Astrocyte (in vitro differentiated cells and primary cell): ENCODE results near the gene PPP1R14D. TPM values are rescaled to one million over a fixed set of nuclear protein-coding genes. Genes with fewer than 3 reads are reported as not detected.

Experiments used
- DNase-seq: peaks from one replicate; pipeline ENCODE4 v3.0.0-alpha.2; 2010; ENCODE audit warnings: low read depth
- FAIRE-seq: peaks from 2 replicates; lab custom pipeline; 2011; peaks lifted over from hg19 to GRCh38; lab: Jason Lieb, UNC
- H2AFZ ChIP-seq: 2 replicates; pipeline ENCODE4 v1.6.0; 2012; ENCODE audit warnings: low read depth, low read length, inconsistent platforms
- H3K27ac ChIP-seq: 2 replicates; pipeline ENCODE4 v1.5.1; 2011; ENCODE audit warnings: low read depth, low read length, inconsistent platforms
- H3K27me3 ChIP-seq: 2 replicates; pipeline ENCODE4 v1.6.0; 2011; ENCODE audit warnings: low read length, inconsistent platforms; ENCODE audit not compliant: insufficient read depth
- H3K36me3 ChIP-seq: 2 replicates; pipeline ENCODE4 v1.5.1; 2011; ENCODE audit warnings: low read length, inconsistent platforms; ENCODE audit not compliant: insufficient read depth
- H3K4me1 ChIP-seq: 2 replicates; pipeline ENCODE4 v1.5.1; 2011; ENCODE audit warnings: low read length, inconsistent platforms; ENCODE audit not compliant: insufficient read depth
- H3K4me2 ChIP-seq: 2 replicates; pipeline ENCODE4 v1.6.0; 2012; ENCODE audit warnings: low read length, inconsistent platforms
- H3K4me3 ChIP-seq: 2 replicates; pipeline ENCODE4 v1.5.1; 2011; ENCODE audit warnings: low read depth, mild to moderate bottlenecking, low read length, inconsistent platforms; ENCODE audit not compliant: insufficient read depth
- H3K79me2 ChIP-seq: 2 replicates; pipeline ENCODE4 v1.6.0; 2012; ENCODE audit warnings: mild to moderate bottlenecking, low read length, inconsistent platforms; ENCODE audit not compliant: insufficient read depth
- H3K9ac ChIP-seq: 2 replicates; pipeline ENCODE4 v1.6.0; 2012; ENCODE audit warnings: mild to moderate bottlenecking, low read length, inconsistent platforms
- H3K9me3 ChIP-seq: 2 replicates; pipeline ENCODE4 v1.5.1; 2012; ENCODE audit warnings: low read depth, mild to moderate bottlenecking, low read length, inconsistent platforms; ENCODE audit not compliant: insufficient read depth
- H4K20me1 ChIP-seq: 2 replicates; pipeline ENCODE4 v1.6.0; 2012; ENCODE audit warnings: low read length, inconsistent platforms; ENCODE audit not compliant: insufficient read depth
- H3K27ac Mint-ChIP-seq: one replicate; pipeline ENCODE4 v1.8.0; 2021; ENCODE audit warnings: mild to moderate bottlenecking, mixed read lengths; ENCODE audit not compliant: unreplicated experiment
- H3K27me3 Mint-ChIP-seq: one replicate; pipeline ENCODE4 v1.8.0; 2021; ENCODE audit warnings: low read depth, mixed read lengths; ENCODE audit not compliant: unreplicated experiment
- H3K36me3 Mint-ChIP-seq: one replicate; pipeline ENCODE4 v1.8.0; 2021; ENCODE audit warnings: low read depth, mixed read lengths; ENCODE audit not compliant: unreplicated experiment
- H3K4me1 Mint-ChIP-seq: one replicate; pipeline ENCODE4 v1.8.0; 2021; ENCODE audit warnings: low read depth, mixed read lengths; ENCODE audit not compliant: unreplicated experiment
- H3K4me3 Mint-ChIP-seq: one replicate; pipeline ENCODE4 v1.8.0; 2021; ENCODE audit warnings: mild to moderate bottlenecking, moderate library complexity, mixed read lengths; ENCODE audit not compliant: unreplicated experiment
- H3K9me3 Mint-ChIP-seq: one replicate; pipeline ENCODE4 v1.8.0; 2021; ENCODE audit warnings: mild to moderate bottlenecking, mixed read lengths; ENCODE audit not compliant: unreplicated experiment
- EZH2 ChIP-seq: IDR thresholded peaks from 2 replicates; pipeline ENCODE4 v1.6.1; 2012; ENCODE audit warnings: mild to moderate bottlenecking, low read length, inconsistent platforms; ENCODE audit not compliant: insufficient read depth
- total RNA-seq: library from RNA; stranded (reverse); gene quantifications from 2 replicates; pipeline ENCODE4 v1.2.1, GENCODE V29; 2021
- TF ChIP-seq, protein P1 (sequence below): IDR thresholded peaks from 2 replicates; pipeline ENCODE4 v1.5.1; 2011; ENCODE audit warnings: low read depth, mild to moderate bottlenecking, inconsistent platforms, low read length, moderate library complexity; ENCODE audit not compliant: insufficient read depth

PPP1R14D gene
- total RNA-seq, 1 donor from 2014 or later: not detected

DNA sequence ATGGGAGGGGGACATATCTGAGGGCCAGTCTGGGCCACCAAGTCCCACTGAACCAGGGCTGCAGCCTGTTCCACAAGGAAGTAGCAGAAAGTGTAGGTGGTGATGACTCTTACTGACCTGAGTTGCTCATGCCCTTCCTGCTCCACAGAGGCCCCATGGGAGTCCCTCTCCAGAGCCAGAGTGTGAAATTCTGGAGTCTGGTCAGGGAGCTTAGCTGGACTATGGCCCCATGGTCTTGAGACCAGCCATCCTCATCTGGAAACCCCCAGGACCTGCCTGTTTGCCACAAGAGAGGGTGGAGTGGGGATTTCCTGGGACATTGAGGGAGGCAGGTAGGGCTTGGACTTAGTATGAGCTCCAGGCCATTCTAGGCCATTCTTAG lies 18.3 kb upstream of the PPP1R14D start:
- Mint-ChIP-seq H3K4me3 (peak overlapping the region; percentile 17), H3K27ac (peak overlapping the region; percentile 14), H3K9me3 (no peaks in the 10 kb centered on the region), H3K27me3 (peaks cover 11% of the 10 kb centered on the region), H3K4me1 (peaks cover 32% of the 10 kb centered on the region), H3K36me3 (peaks cover 4% of the 10 kb centered on the region)
- Histone ChIP-seq H2AFZ (no peak overlapping the region), H3K9ac (no peak overlapping the region), H3K36me3 (no peaks in the 10 kb centered on the region), H3K4me3 (no peak overlapping the region), H3K4me2 (no peak overlapping the region), H3K79me2 (no peaks in the 10 kb centered on the region), H3K9me3 (no peaks in the 10 kb centered on the region), H3K4me1 (peaks cover 13% of the 10 kb centered on the region), H3K27me3 (peaks cover 11% of the 10 kb centered on the region), H3K27ac (no peak overlapping the region), H4K20me1 (no peaks in the 10 kb centered on the region)
- FAIRE-seq (no peak), DNase-seq (no peak)
- TF ChIP-seq EZH2: no peak
- TF ChIP-seq, protein P1, sequence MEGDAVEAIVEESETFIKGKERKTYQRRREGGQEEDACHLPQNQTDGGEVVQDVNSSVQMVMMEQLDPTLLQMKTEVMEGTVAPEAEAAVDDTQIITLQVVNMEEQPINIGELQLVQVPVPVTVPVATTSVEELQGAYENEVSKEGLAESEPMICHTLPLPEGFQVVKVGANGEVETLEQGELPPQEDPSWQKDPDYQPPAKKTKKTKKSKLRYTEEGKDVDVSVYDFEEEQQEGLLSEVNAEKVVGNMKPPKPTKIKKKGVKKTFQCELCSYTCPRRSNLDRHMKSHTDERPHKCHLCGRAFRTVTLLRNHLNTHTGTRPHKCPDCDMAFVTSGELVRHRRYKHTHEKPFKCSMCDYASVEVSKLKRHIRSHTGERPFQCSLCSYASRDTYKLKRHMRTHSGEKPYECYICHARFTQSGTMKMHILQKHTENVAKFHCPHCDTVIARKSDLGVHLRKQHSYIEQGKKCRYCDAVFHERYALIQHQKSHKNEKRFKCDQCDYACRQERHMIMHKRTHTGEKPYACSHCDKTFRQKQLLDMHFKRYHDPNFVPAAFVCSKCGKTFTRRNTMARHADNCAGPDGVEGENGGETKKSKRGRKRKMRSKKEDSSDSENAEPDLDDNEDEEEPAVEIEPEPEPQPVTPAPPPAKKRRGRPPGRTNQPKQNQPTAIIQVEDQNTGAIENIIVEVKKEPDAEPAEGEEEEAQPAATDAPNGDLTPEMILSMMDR: no peak

DNA sequence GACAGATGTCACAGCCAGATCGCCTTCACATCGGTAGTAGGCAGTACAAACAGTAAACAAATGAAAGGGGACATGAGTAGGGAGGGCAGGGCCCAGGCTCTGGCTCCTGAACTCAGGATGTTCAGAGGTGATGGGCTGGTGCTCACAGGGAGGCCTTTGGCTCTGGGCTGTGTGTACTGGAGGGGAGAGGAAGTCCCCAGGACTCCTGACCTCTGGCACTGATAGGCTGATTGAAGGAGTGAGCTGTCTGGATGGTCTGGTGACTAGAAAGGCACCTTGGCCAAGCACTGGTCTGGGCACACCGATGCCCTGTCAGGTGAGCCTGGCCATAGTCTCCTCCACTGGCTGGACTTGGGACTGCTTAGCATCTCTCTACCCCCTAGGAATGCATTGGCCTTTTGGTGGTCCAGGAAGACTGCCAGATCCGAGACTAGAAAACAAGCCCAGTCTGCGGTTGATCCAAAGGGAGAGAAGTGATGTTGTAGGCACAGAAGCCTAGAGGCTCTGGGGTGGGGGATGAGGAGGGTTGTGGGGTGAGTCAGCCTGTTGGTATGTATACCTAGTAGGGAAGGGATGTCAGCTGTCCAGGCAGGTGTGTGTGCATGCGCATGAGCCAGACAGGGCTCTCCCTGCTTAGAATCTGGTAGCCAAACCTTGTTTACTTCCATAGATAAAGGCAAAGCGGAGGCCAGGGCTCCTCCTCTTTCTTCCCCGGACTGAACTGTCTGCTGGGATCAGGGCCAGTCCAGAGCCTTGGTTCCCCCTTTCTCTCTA lies 17.2 kb upstream of the PPP1R14D start:
- peaks cover 13% of the 10 kb centered on the region for H3K4me1 ChIP-seq
- H3K9ac ChIP-seq: no peak overlapping the region
- Mint-ChIP-seq H3K27ac (peak overlapping the region; percentile 85), H3K4me3 (peak overlapping the region; percentile 73), H3K9me3 (no peaks in the 10 kb centered on the region), H3K27me3 (peaks cover 11% of the 10 kb centered on the region), H3K4me1 (peaks cover 32% of the 10 kb centered on the region), H3K36me3 (peaks cover 1% of the 10 kb centered on the region)
- H4K20me1 ChIP-seq: no peaks in the 10 kb centered on the region
- H3K27ac ChIP-seq: no peak overlapping the region
- H2AFZ ChIP-seq: no peak overlapping the region
- H3K9me3 ChIP-seq: no peaks in the 10 kb centered on the region
- FAIRE-seq (no peak), DNase-seq (no peak)
- H3K4me2 ChIP-seq: peak overlapping the region; percentile 24
- TF ChIP-seq EZH2: no peak
- TF ChIP-seq, protein P1: no peak
- no peaks in the 10 kb centered on the region for H3K36me3 ChIP-seq
- no peak overlapping the region for H3K4me3 ChIP-seq
- H3K27me3 ChIP-seq: peaks cover 11% of the 10 kb centered on the region
- H3K79me2 ChIP-seq: no peaks in the 10 kb centered on the region

DNA sequence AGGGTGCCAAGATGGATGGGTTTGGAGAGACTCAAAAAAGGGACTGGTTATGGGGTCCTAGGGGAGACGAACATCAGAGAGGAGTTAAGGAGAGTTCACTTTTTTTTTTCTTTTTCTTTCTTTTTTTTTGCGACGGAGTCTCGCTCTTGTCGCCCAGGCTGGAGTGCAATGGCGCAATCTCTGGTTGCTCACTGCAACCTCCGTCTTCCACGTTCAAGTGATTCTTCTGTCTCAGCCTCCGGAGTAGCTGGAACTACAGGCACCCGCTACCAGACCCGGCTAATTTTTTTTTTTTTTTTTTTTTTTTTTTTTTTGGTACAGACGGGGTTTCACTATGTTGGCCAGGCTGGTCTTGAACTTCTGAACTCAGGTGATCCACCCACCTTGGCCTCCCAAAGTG lies 16.5 kb upstream of the PPP1R14D start:
- Histone ChIP-seq H3K4me3 (peak overlapping the region; percentile 48), H3K4me2 (peak overlapping the region; percentile 80), H3K27me3 (peaks cover 11% of the 10 kb centered on the region), H3K27ac (no peak overlapping the region), H3K36me3 (no peaks in the 10 kb centered on the region), H3K9me3 (no peaks in the 10 kb centered on the region), H3K4me1 (peaks cover 13% of the 10 kb centered on the region), H2AFZ (peak overlapping the region; percentile 84), H3K9ac (no peak overlapping the region), H4K20me1 (no peaks in the 10 kb centered on the region), H3K79me2 (no peaks in the 10 kb centered on the region)
- TF ChIP-seq, protein P1: no peak
- no peak for TF ChIP-seq EZH2
- no peak for FAIRE-seq
- peak overlapping the region; percentile 82 for H3K4me3 Mint-ChIP-seq
- DNase-seq: no peak
- H3K9me3 Mint-ChIP-seq: no peaks in the 10 kb centered on the region
- peaks cover 12% of the 10 kb centered on the region for H3K27me3 Mint-ChIP-seq
- peaks cover 32% of the 10 kb centered on the region for H3K4me1 Mint-ChIP-seq
- H3K27ac Mint-ChIP-seq: no peak overlapping the region
- H3K36me3 Mint-ChIP-seq: peaks cover 2% of the 10 kb centered on the region
